ENCODE data around the gene RALBP1. TPM values are rescaled to one million over a fixed set of nuclear protein-coding genes. Genes with fewer than 3 reads are reported as not detected.

RALBP1 gene
- total and polyA plus RNA-seq, 2 experiments from 2014 or later = 33.5 to 68.0 TPM

DNA sequence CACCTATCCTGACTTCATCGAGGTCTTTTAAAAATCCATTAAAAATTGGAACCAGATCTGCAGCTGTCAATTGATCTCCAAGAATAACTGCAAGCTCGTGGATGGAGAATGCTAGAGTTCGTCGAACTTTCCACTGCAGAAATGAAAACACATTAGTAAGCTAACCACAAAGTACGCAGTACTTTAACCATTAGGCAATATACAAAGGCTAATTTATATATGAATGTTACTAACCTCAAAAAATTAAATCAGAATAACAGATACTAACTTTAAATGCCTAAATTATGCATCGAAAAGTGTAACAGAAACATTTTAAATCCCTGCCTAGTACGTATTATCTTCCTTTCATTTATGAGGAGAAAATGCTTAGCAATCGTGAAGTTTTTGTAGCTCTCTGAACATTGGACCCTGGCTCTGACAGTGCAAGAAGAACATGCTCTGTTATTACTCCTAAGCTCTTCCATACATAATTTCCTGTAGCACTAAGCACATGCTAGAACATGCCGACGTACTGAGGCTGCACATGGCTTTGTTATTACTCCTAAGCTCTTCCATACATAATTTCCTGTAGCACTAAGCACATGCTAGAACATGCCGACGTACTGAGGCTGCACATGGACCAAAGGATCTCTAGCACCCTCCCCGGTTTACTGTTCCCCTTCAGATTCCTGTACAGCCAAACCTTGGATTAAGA is 82.1 kb downstream of the RALBP1 start:
- H3K4me1 ChIP-seq (ENCODE audit: low read depth) = no peaks in the 10 kb centered on the region

DNA sequence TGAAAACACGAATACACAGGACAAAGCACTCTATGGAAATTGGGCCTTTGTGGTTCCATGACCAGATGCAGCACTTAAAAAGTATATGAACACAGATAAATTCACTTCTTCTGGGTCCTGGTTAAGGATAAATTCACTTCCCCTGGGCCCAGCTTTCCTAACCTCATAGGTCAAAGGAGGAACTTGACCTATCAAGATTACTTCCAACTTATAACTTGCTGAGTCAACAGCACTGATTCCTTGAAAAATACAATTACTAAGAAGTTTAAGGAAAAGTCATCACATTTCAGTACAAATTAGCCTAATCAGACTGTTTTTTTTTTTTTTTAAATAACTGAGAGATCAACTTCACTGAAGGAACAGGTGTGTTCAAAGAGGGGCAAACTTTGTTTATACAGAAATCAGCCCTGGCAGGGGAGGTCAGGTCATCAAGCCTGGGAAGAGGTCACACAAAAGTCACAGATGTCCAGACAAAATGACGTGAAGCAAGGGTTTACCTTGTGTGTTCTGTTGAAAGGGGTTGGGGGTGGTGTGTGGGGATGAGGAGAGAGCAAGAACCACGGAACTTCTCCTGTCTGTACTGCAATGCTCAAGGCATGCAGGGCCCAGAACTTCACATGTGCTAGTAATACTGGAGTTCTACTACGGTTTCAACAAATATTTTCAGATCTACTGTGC is 83.2 kb downstream of the RALBP1 start:
- Histone ChIP-seq H3K27ac (no peak overlapping the region), H3K9me3 (ENCODE audit: low read depth) (no peaks in the 10 kb centered on the region), H3K27me3 (no peaks in the 10 kb centered on the region), H3K36me3 (peaks cover 83% of the 10 kb centered on the region), H3K4me3 (no peak overlapping the region), H3K4me1 (ENCODE audit: low read depth) (no peaks in the 10 kb centered on the region)
- no peak for DNase-seq (ENCODE audit: low read depth in 1 of 2, low spot score in 1 of 2)
- TF ChIP-seq, protein P1, sequence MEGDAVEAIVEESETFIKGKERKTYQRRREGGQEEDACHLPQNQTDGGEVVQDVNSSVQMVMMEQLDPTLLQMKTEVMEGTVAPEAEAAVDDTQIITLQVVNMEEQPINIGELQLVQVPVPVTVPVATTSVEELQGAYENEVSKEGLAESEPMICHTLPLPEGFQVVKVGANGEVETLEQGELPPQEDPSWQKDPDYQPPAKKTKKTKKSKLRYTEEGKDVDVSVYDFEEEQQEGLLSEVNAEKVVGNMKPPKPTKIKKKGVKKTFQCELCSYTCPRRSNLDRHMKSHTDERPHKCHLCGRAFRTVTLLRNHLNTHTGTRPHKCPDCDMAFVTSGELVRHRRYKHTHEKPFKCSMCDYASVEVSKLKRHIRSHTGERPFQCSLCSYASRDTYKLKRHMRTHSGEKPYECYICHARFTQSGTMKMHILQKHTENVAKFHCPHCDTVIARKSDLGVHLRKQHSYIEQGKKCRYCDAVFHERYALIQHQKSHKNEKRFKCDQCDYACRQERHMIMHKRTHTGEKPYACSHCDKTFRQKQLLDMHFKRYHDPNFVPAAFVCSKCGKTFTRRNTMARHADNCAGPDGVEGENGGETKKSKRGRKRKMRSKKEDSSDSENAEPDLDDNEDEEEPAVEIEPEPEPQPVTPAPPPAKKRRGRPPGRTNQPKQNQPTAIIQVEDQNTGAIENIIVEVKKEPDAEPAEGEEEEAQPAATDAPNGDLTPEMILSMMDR (IDR thresholded peaks at IDR 0.05; ENCODE audit: low read depth, low read length) = no peak

More for the DNA sequence above, 82.1 kb downstream of the RALBP1 start:
- Histone ChIP-seq H3K4me3 (no peak overlapping the region), H3K36me3 (peaks cover 83% of the 10 kb centered on the region), H3K27me3 (no peaks in the 10 kb centered on the region), H3K9me3 (ENCODE audit: low read depth) (no peaks in the 10 kb centered on the region), H3K27ac (no peak overlapping the region)
- TF ChIP-seq, protein P1 (IDR thresholded peaks at IDR 0.05; ENCODE audit: low read depth, low read length) = no peak
- DNase-seq (ENCODE audit: low read depth in 1 of 2, low spot score in 1 of 2) = no peak

DNA sequence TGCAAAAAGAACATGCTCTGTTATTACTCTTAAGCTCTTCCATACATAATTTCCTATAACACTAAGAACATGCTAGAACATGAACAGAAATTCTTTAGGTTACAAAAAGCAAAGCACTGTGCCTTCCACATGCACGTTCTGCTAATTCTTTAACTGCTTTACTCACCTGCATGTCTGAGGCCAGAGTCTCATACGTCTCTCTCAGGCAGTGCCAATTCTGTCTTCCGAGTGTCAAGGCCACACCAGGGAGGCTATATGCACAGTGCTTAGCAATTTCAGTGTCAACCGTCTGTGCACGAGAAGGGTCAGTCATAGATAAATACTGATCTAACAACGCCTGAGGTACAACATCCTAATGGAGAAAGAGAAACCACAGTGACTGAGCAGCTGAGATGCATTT is 83.9 kb downstream of the RALBP1 start:
- no peak overlapping the region for H3K4me3 ChIP-seq
- H3K4me1 ChIP-seq (ENCODE audit: low read depth) = no peaks in the 10 kb centered on the region
- peaks cover 86% of the 10 kb centered on the region for H3K36me3 ChIP-seq
- H3K27ac ChIP-seq = no peak overlapping the region
- no peaks in the 10 kb centered on the region for H3K27me3 ChIP-seq
- no peak for DNase-seq (ENCODE audit: low read depth in 1 of 2, low spot score in 1 of 2)
- no peaks in the 10 kb centered on the region for H3K9me3 ChIP-seq (ENCODE audit: low read depth)
- TF ChIP-seq, protein P1 (IDR thresholded peaks at IDR 0.05; ENCODE audit: low read depth, low read length) = no peak

DNA sequence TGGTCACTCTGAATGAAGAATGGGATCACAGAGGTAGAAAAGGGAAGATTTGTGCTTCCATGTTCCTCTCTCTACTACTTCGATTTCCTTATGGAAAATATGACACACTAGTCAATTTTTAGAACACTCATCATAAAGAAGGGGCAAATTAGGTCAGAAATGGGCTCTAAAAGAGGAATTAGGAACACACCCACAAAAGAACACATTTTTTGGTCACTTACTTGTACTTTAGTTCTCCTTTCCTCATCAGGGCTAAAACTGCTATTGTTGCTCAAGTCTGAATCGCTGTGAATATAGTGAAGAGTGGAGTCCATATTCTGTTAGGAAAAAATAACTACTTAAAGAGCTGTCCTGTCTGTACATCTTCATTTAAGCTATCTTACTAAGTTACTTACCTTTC is 86.4 kb downstream of the RALBP1 start:
- Histone ChIP-seq H3K4me1 (ENCODE audit: low read depth) (no peaks in the 10 kb centered on the region), H3K4me3 (no peak overlapping the region), H3K36me3 (peaks cover 68% of the 10 kb centered on the region), H3K27me3 (no peaks in the 10 kb centered on the region), H3K9me3 (ENCODE audit: low read depth) (no peaks in the 10 kb centered on the region), H3K27ac (no peak overlapping the region)
- TF ChIP-seq, protein P1 (IDR thresholded peaks at IDR 0.05; ENCODE audit: low read depth, low read length) = no peak
- no peak for DNase-seq (ENCODE audit: low read depth in 1 of 2, low spot score in 1 of 2)

DNA sequence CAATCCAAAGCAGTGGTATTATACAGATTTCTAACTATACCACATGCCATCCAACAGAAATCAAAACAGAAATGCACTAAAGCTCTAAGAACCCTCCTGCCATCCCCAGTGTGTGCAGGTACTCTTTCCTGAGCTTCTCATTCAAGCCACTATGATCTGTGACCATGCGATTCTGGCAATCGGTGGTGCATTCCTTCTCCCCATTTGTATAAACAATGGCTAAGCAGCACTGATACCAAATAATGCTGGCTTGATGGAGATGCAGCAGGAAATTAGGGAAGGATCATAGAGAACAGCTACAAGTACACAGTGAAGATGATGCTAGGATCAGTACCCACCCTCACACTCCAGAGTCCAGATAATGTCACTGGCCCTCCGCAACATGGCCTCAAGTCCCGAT is 87.3 kb downstream of the RALBP1 start:
- H3K36me3 ChIP-seq = peaks cover 61% of the 10 kb centered on the region
- H3K9me3 ChIP-seq (ENCODE audit: low read depth) = no peaks in the 10 kb centered on the region
- TF ChIP-seq, protein P1 (IDR thresholded peaks at IDR 0.05; ENCODE audit: low read depth, low read length) = no peak
- no peaks in the 10 kb centered on the region for H3K4me1 ChIP-seq (ENCODE audit: low read depth)
- no peak for DNase-seq (ENCODE audit: low read depth in 1 of 2, low spot score in 1 of 2)
- no peak overlapping the region for H3K27ac ChIP-seq
- H3K4me3 ChIP-seq = no peak overlapping the region
- no peaks in the 10 kb centered on the region for H3K27me3 ChIP-seq
